Esophagus muscularis mucosa (tissue), 4 donors: Measurements from ENCODE around the gene ZMYND15. TPM values are rescaled to one million over a fixed set of nuclear protein-coding genes. Genes with fewer than 3 reads are reported as not detected.

Experiments used
- DNase-seq: peaks from one replicate; pipeline ENCODE4 v3.0.0-alpha.2; 2017; ENCODE audit errors: extremely low spot score
- H3K27ac ChIP-seq, 4 donors: fragments of 200-600 bp; sonication (generic); replicated peaks in 1 of 4; 1 replicate in 3 of 4; 2 replicates in 1 of 4; pipeline ENCODE4 v1.5.1; 2016 to 2019; ENCODE audit warnings: mild to moderate bottlenecking in 1 of 4
- H3K27me3 ChIP-seq, 4 donors: fragments of 200-600 bp; sonication (generic); one replicate each; pipeline versions ENCODE4 v1.5.1 to v1.6.0; 2016 to 2019
- H3K36me3 ChIP-seq, 4 donors: fragments of 200-600 bp; sonication (generic); one replicate each; pipeline ENCODE4 v1.5.1; 2016 to 2019
- H3K4me1 ChIP-seq, 4 donors: fragments of 200-600 bp; sonication (generic); one replicate each; pipeline ENCODE4 v1.5.1; 2016 to 2019
- H3K4me3 ChIP-seq, 4 donors: fragments of 200-600 bp; sonication (generic); 1 replicate in 2 of 4; 2 replicates in 2 of 4; pipeline ENCODE4 v1.5.1; 2016 to 2019; ENCODE audit warnings: mild to moderate bottlenecking in 4 of 4, moderate library complexity in 1 of 4
- H3K9me3 ChIP-seq, 4 donors: fragments of 200-600 bp; sonication (generic); 1 replicate in 3 of 4; 2 replicates in 1 of 4; pipeline ENCODE4 v1.5.1; 2016 to 2019
- EP300 ChIP-seq: sonication (generic); formaldehyde crosslinking; IDR thresholded peaks from one replicate; pipeline ENCODE4 v1.6.1; 2017; ENCODE audit warnings: antibody characterized with exemption
- POLR2A ChIP-seq: fragments of 450-650 bp; IDR thresholded peaks from one replicate; pipeline ENCODE4 v1.6.1; 2017; ENCODE audit warnings: antibody characterized with exemption, moderate library complexity, mild to moderate bottlenecking, low read depth
- POLR2AphosphoS5 ChIP-seq, 2 donors: sonication (generic); formaldehyde crosslinking; IDR thresholded peaks; one replicate each; pipeline ENCODE4 v1.6.1; 2017; ENCODE audit warnings: antibody characterized with exemption in 2 of 2
- WGBS: methylation state at CpG from one replicate; pipeline ENCODE4 v1.1.5; 2018; 5-methylcytosine and 5-hydroxymethylcytosine counted together
- intact Hi-C: fragments of 100-400 bp; cut with DNase I; formaldehyde crosslinking; loops from one replicate; pipeline ENCODE4 v1.15.1; 2023
- total RNA-seq, 4 donors: library from RNA; depleted of rRNA; stranded (reverse); fragments of >200 nt; gene quantifications; one replicate each; pipeline versions ENCODE4 v1.1.0 to v1.2.1, GENCODE V29; 2016
- TF ChIP-seq, protein P1 (sequence below), 3 experiments: fragments of 200-600 bp in 2 of 3; fragments of 450-650 bp in 1 of 3; sonication (generic) in 2 of 3; IDR thresholded peaks; one replicate each; pipeline ENCODE4 v1.5.1; 2017 to 2019; ENCODE audit warnings: antibody characterized with exemption in 3 of 3, mild to moderate bottlenecking in 2 of 3, moderate library complexity in 1 of 3

The ZMYND15 gene
- total RNA-seq, 4 donors from 2014 or later, result 0.23 to 0.50 (median 0.42) TPM; not detected in 1

DNA sequence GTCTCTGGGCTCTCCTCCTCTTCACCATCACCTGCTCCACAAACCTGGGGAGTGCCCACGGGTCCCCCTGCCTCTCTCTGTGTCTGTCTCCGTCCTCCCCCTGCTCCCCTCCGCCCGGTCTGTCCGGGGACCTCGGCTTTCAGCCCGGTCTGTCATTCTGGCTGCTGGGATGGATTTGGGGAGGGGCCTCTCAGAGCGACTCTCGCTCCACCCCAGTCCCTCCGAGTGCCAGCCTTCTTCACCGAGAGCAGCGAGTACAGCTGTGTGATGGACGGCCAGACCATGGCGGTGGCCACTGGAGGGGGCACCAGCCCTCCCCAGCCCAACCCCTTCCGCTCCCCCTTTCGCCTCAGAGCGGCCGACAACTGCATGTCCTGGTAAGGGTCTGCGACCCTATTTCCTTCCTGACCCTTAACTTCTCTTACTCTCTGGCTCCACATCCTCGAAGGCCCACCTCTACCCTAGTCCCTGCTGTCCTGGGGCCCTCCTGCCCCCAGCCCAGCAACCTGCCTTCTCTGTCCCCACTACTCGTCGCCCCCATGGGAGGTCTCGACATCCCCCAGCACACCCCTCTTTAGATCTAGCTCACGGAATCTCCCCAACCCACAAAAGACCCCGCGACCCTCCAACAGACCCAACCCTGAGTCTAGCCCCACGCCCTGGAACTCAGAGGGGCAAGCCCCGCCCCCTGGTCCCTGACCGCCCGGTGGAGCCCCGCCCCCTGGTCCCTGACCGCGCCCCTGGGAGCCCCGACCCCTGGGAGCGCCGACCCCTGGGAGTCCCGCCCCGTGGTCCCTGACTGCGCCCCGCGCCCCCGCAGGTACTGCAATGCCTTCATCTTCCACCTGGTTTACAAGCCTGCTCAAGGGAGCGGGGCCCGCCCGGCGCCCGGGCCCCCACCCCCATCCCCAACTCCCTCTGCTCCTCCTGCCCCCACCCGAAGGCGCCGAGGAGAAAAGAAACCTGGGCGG lies 5.7 kb downstream of the ZMYND15 start:
- Histone ChIP-seq H3K27ac (no peak overlapping the region), H3K27me3 (peaks cover 0 to 62% (median 16%) of the 10 kb centered on the region in 4 donors), H3K9me3 (no peaks in the 10 kb centered on the region), H3K36me3 (no peaks in the 10 kb centered on the region), H3K4me1 (peaks cover 0 to 13% (median 11%) of the 10 kb centered on the region in 4 donors), H3K4me3 (no peak overlapping the region)
- no peak for DNase-seq
- WGBS, result 11% methylated on average over 26 of the region's 51 CpGs
- intact Hi-C loops, result no loop called here
- TF ChIP-seq EP300 (no peak), POLR2A (no peak), POLR2AphosphoS5 (IDR thresholded peaks at IDR 0.05) (no peak)
- TF ChIP-seq, protein P1, sequence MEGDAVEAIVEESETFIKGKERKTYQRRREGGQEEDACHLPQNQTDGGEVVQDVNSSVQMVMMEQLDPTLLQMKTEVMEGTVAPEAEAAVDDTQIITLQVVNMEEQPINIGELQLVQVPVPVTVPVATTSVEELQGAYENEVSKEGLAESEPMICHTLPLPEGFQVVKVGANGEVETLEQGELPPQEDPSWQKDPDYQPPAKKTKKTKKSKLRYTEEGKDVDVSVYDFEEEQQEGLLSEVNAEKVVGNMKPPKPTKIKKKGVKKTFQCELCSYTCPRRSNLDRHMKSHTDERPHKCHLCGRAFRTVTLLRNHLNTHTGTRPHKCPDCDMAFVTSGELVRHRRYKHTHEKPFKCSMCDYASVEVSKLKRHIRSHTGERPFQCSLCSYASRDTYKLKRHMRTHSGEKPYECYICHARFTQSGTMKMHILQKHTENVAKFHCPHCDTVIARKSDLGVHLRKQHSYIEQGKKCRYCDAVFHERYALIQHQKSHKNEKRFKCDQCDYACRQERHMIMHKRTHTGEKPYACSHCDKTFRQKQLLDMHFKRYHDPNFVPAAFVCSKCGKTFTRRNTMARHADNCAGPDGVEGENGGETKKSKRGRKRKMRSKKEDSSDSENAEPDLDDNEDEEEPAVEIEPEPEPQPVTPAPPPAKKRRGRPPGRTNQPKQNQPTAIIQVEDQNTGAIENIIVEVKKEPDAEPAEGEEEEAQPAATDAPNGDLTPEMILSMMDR (IDR thresholded peaks at IDR 0.05), result no peak

DNA sequence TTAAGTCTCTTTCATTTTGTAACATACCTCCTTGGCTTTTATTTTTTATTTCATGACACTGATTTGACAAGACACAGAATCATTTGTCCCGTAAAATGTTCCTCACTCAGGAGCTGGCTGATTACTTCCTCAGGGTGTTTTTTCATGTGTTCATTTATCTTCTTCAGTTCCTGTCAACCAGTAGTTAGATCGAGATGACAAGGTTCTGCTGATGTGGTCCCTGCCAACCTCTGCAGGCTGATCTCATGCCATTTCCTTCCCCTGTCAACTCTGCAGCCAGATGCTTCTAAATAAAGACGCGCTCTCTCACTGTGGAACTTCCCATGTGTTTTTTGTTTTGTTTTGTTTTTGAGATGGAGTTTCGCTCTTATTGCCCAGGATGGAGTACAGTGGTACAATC lies 8.2 kb downstream of the ZMYND15 start:
- intact Hi-C loops, result no loop called here
- WGBS, result 40% methylated on average over 5 of the region's 5 CpGs
- H3K27ac ChIP-seq, result no peak overlapping the region
- peaks cover 0 to 83% (median 16%) of the 10 kb centered on the region in 4 donors for H3K27me3 ChIP-seq
- H3K9me3 ChIP-seq, result no peaks in the 10 kb centered on the region
- no peak for DNase-seq
- H3K36me3 ChIP-seq, result no peaks in the 10 kb centered on the region
- H3K4me3 ChIP-seq, result no peak overlapping the region
- TF ChIP-seq POLR2A, result no peak
- peak in 1 of 2 donors; percentile 22 for TF ChIP-seq POLR2AphosphoS5 (IDR thresholded peaks at IDR 0.05)
- H3K4me1 ChIP-seq, result peaks cover 0 to 13% (median 11%) of the 10 kb centered on the region in 4 donors

DNA sequence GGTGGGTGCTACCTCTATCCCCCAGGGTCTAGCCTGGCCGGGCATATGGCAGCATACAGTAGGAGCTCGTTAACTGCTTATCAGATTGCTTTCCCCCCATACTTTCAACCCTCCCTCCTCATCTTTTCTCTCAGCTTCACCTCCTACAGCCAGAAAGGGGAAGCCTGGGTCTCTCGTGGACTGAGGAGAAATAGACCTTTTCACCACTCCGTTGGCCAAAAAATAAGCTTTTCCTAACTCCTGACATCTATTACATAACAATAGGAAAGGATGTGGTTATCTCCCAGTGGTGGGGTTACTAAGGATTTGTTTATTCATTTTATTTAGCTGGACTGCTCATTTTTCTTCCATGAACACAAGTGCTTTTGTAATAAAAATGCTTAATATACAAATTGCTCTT lies 9.1 kb downstream of the ZMYND15 start:
- intact Hi-C loops, result no loop called here
- H3K27ac ChIP-seq, result no peak overlapping the region
- peaks cover 0 to 84% (median 16%) of the 10 kb centered on the region in 4 donors for H3K27me3 ChIP-seq
- peaks cover 0 to 13% (median 11%) of the 10 kb centered on the region in 4 donors for H3K4me1 ChIP-seq
- H3K36me3 ChIP-seq, result no peaks in the 10 kb centered on the region
- TF ChIP-seq POLR2A (no peak), POLR2AphosphoS5 (IDR thresholded peaks at IDR 0.05) (no peak)
- DNase-seq, result no peak
- no peak overlapping the region for H3K4me3 ChIP-seq
- no peaks in the 10 kb centered on the region for H3K9me3 ChIP-seq
- WGBS, result 54% methylated on average over 4 of the region's 4 CpGs

DNA sequence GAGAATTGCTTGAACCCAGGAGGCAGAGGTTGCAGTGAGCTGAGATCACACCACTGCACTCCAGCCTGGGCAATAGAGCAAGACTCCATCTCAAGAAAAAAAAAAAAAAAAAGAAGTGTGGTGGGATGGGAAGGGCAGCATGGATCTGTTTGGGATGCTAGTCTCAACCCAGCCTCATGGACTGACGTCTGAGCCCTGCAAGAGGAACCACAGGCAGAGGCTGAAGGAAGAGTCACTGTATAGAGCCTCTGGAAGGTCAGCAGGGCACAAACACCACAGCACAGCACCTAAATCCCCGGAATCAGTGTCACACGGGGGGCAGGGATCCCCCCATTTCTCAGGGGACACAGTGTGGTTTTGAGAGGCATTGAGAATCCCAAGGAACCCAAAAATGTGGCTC lies 11.0 kb downstream of the ZMYND15 start:
- 46% methylated on average over 3 of the region's 3 CpGs for WGBS
- DNase-seq, result no peak
- no peak for TF ChIP-seq POLR2AphosphoS5 (IDR thresholded peaks at IDR 0.05)
- TF ChIP-seq, protein P1 (IDR thresholded peaks at IDR 0.05), result no peak
- TF ChIP-seq POLR2A, result no peak
- no peak for TF ChIP-seq EP300

DNA sequence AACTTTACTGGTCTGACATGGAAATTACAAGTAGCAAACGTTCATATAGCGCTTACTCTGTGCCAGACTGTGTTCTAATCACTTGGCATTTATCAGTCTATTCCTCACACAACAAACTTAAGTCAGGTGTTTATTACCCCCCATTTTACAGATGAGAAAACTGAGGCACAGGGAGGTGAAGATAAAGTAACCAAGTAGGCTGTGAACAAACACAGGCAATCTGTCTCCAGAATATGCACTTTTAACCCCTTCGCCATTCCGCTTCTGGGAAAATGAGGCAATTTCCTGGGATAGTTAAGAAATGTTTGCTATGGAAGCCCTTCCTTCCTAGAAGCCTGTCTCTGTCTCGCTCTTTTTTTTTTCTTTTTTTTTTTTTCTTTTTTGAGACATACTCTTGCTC lies 12.3 kb downstream of the ZMYND15 start:
- no peak overlapping the region for H3K27ac ChIP-seq
- DNase-seq, result no peak
- H3K4me3 ChIP-seq, result no peak overlapping the region
- no peaks in the 10 kb centered on the region for H3K4me1 ChIP-seq
- no peaks in the 10 kb centered on the region for H3K9me3 ChIP-seq
- TF ChIP-seq, protein P1 (IDR thresholded peaks at IDR 0.05), result no peak
- no peak for TF ChIP-seq POLR2AphosphoS5 (IDR thresholded peaks at IDR 0.05)
- TF ChIP-seq POLR2A, result no peak
- 64% methylated on average over 5 of the region's 5 CpGs for WGBS
- no peaks in the 10 kb centered on the region for H3K36me3 ChIP-seq
- H3K27me3 ChIP-seq, result peaks cover 0 to 71% (median 3%) of the 10 kb centered on the region in 4 donors
- intact Hi-C loops, result no loop called here

More for the DNA sequence above, 11.0 kb downstream of the ZMYND15 start:
- intact Hi-C loops, result no loop called here
- Histone ChIP-seq H3K4me3 (no peak overlapping the region), H3K4me1 (peaks cover 0 to 3% (median 2%) of the 10 kb centered on the region in 4 donors), H3K27me3 (peaks cover 0 to 81% (median 5%) of the 10 kb centered on the region in 4 donors), H3K27ac (no peak overlapping the region), H3K36me3 (no peaks in the 10 kb centered on the region), H3K9me3 (no peaks in the 10 kb centered on the region)
